Adrenal gland (tissue), 5 donors: Measurements from ENCODE around the gene UPK2.

Experiments used
- CTCF ChIP-seq, 6 experiments: fragments of 450-650 bp in 4 of 6; fragments of 200-600 bp in 2 of 6; sonication (generic) in 1 of 6; IDR thresholded peaks; 1 replicate in 5 of 6; 2 replicates in 1 of 6; pipeline versions ENCODE4 v1.5.1 to v1.8.0; 2016 to 2021; ENCODE audit warnings: antibody characterized with exemption in 6 of 6, mild to moderate bottlenecking in 2 of 6, moderate library complexity in 1 of 6
- POLR2A ChIP-seq, 2 donors: fragments of 450-650 bp; IDR thresholded peaks; one replicate each; pipeline ENCODE4 v1.6.1; 2017; ENCODE audit warnings: antibody characterized with exemption in 2 of 2, mild to moderate bottlenecking in 2 of 2, moderate library complexity in 1 of 2
- donor health status: DM: no; HTN: no; CAD: no.

- TF ChIP-seq CTCF (IDR thresholded peaks at IDR 0.05) = no peak
- no peak for TF ChIP-seq POLR2A (IDR thresholded peaks at IDR 0.05)
Measured at GRCh38 chr11:118957549-118957948, 1.5 kb downstream of the UPK2 start.
